SU-DHL-6 (cell line): ENCODE data around the gene NPAS3.

Experiments
- CTCF ChIP-seq: fragments of 200-600 bp; sonication (generic); IDR thresholded peaks from one replicate; pipeline ENCODE4 v1.5.1; 2017; ENCODE audit warnings: antibody characterized with exemption, mild to moderate bottlenecking, low read length, moderate library complexity; ENCODE audit not compliant: insufficient read depth, poor library complexity, severe bottlenecking
- EZH2phosphoT487 ChIP-seq: fragments of 200-600 bp; sonication (generic), shearing (Covaris generic); conservative IDR thresholded peaks from 2 replicates; pipeline ENCODE4 v1.6.1; 2018; ENCODE audit warnings: mild to moderate bottlenecking, antibody characterized with exemption, low read length, moderate library complexity, mixed read lengths

- TF ChIP-seq CTCF, result no peak
- TF ChIP-seq EZH2phosphoT487, result no peak
Observed at GRCh38 chr14:33650430-33650829, 711.8 kb downstream of the NPAS3 start.
